ENCODE results near the gene ZPR1. TPM values are rescaled to one million over a fixed set of nuclear protein-coding genes. Genes with fewer than 3 reads are reported as not detected.
"Not testable (repeated sequence)": the region's sequence is repeated elsewhere in the genome, so short reads cannot be mapped to it uniquely, and the experiment has no call there.

ZPR1 gene
- total and polyA plus RNA-seq, 4 donors, result 23.3 to 50.0 (median 37.9) TPM

DNA sequence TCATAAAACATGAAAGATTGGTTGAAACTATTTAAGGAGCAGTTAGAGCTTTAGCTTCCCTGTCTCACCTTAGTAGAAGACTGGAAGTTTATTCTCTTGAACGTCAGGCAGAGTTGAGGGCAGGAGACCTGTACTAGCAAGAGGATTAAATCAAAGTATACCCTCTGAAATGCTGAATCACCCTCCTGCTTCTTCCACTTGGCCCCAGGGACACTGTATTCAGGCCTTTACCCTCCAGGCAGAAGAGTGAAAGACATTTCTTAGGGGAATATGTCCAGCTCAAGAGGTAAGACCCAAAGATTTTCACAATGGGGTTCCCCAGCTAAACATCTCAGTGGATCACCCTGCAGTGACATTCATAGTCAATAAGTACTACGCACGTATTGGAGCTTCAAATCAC, 23.4 kb upstream of the ZPR1 start:
- Histone ChIP-seq H3K27me3 (ENCODE audit: control insufficient read depth, insufficient read depth, low read length) (no peaks in the 10 kb centered on the region), H3K36me3 (ENCODE audit: control insufficient read depth, insufficient read depth, low read length) (no peaks in the 10 kb centered on the region), H3K9me3 (ENCODE audit: control insufficient read depth, insufficient read depth, low read length) (no peaks in the 10 kb centered on the region), H3K27ac (ENCODE audit: low read depth, low read length) (no peak overlapping the region), H3K4me1 (ENCODE audit: control insufficient read depth, insufficient read depth, low read length) (no peaks in the 10 kb centered on the region), H3K4me3 (ENCODE audit: low read depth, low read length) (no peak overlapping the region)
- no peak for DNase-seq (ENCODE audit: low read depth in 4 of 6, low spot score in 6 of 6)
- 92% methylated on average over 2 of the region's 3 CpGs for WGBS (ENCODE audit: insufficient coverage)

GRCh38 chr11:116808262-116809175, 20.7 kb upstream of the ZPR1 start:
- 81% methylated on average over 7 of the region's 14 CpGs for WGBS (ENCODE audit: insufficient coverage)
- H3K9me3 ChIP-seq (ENCODE audit: control insufficient read depth, insufficient read depth, low read length), result no peaks in the 10 kb centered on the region
- no peak for DNase-seq (ENCODE audit: low read depth in 4 of 6, low spot score in 6 of 6)
- H3K27ac ChIP-seq (ENCODE audit: low read depth, low read length), result no peak overlapping the region
- H3K27me3 ChIP-seq (ENCODE audit: control insufficient read depth, insufficient read depth, low read length), result no peaks in the 10 kb centered on the region
- no peak overlapping the region for H3K4me3 ChIP-seq (ENCODE audit: low read depth, low read length)
- no peaks in the 10 kb centered on the region for H3K36me3 ChIP-seq (ENCODE audit: control insufficient read depth, insufficient read depth, low read length)
- no peaks in the 10 kb centered on the region for H3K4me1 ChIP-seq (ENCODE audit: control insufficient read depth, insufficient read depth, low read length)

GRCh38 chr11:116807601-116808261, 19.9 kb upstream of the ZPR1 start:
- Histone ChIP-seq H3K27ac (ENCODE audit: low read depth, low read length) (no peak overlapping the region), H3K4me1 (ENCODE audit: control insufficient read depth, insufficient read depth, low read length) (no peaks in the 10 kb centered on the region), H3K9me3 (ENCODE audit: control insufficient read depth, insufficient read depth, low read length) (no peaks in the 10 kb centered on the region), H3K36me3 (ENCODE audit: control insufficient read depth, insufficient read depth, low read length) (no peaks in the 10 kb centered on the region), H3K4me3 (ENCODE audit: low read depth, low read length) (no peak overlapping the region), H3K27me3 (ENCODE audit: control insufficient read depth, insufficient read depth, low read length) (no peaks in the 10 kb centered on the region)
- WGBS (ENCODE audit: insufficient coverage), result 85% methylated on average over 4 of the region's 6 CpGs
- no peak for DNase-seq (ENCODE audit: low read depth in 4 of 6, low spot score in 6 of 6)

- Histone ChIP-seq H3K4me3 (ENCODE audit: low read depth, low read length) (no peak overlapping the region), H3K36me3 (ENCODE audit: control insufficient read depth, insufficient read depth, low read length) (no peaks in the 10 kb centered on the region)
- 29% methylated on average over 2 of the region's 3 CpGs for WGBS (ENCODE audit: insufficient coverage)
These were observed 16.2 kb upstream of the ZPR1 start for GRCh38 chr11:116804001-116804400.

GRCh38 chr11:116801662-116802061, 13.8 kb upstream of the ZPR1 start:
- not testable (repeated sequence) for H3K27ac ChIP-seq (ENCODE audit: low read depth, low read length); DNase-seq (ENCODE audit: low read depth in 4 of 6, low spot score in 6 of 6); H3K27me3 ChIP-seq (ENCODE audit: control insufficient read depth, insufficient read depth, low read length); H3K4me1 ChIP-seq (ENCODE audit: control insufficient read depth, insufficient read depth, low read length); H3K4me3 ChIP-seq (ENCODE audit: low read depth, low read length); H3K9me3 ChIP-seq (ENCODE audit: control insufficient read depth, insufficient read depth, low read length); H3K36me3 ChIP-seq (ENCODE audit: control insufficient read depth, insufficient read depth, low read length)

More at GRCh38 chr11:116804001-116804400, 16.2 kb upstream of the ZPR1 start:
- H3K27ac ChIP-seq (ENCODE audit: low read depth, low read length), result no peak overlapping the region
- no peaks in the 10 kb centered on the region for H3K27me3 ChIP-seq (ENCODE audit: control insufficient read depth, insufficient read depth, low read length)
- no peaks in the 10 kb centered on the region for H3K9me3 ChIP-seq (ENCODE audit: control insufficient read depth, insufficient read depth, low read length)
- no peaks in the 10 kb centered on the region for H3K4me1 ChIP-seq (ENCODE audit: control insufficient read depth, insufficient read depth, low read length)
- peak in 1 of 6 donors; percentile 52 for DNase-seq (ENCODE audit: low read depth in 4 of 6, low spot score in 6 of 6)

DNA sequence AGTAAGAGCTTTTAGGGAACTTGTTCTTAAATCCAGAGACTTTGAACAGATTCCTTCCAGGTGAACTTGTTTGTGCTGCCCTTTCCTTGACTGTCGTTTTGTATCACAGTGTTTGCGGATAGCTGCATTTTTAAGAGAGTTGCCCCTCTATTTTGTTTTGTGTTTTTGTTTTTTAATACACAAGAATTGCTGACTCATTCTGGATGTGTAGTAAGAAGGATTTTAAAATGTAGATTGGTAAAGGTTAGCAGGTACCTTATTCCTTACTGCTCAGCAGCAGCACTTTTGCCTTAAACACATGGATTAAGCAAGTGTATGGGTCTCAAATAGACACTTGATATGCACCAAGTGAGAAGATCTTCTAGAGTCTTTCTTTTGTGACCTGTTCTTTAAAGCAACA, 12.8 kb upstream of the ZPR1 start:
- no CpG with 5 or more reads among the region's 2 CpGs for WGBS (ENCODE audit: insufficient coverage)
- no peaks in the 10 kb centered on the region for H3K36me3 ChIP-seq (ENCODE audit: control insufficient read depth, insufficient read depth, low read length)

GRCh38 chr11:116798368-116798767, 10.5 kb upstream of the ZPR1 start:
- no peaks in the 10 kb centered on the region for H3K27me3 ChIP-seq (ENCODE audit: control insufficient read depth, insufficient read depth, low read length)
- WGBS (ENCODE audit: insufficient coverage), result 90% methylated on average over 5 of the region's 5 CpGs
- no peaks in the 10 kb centered on the region for H3K4me1 ChIP-seq (ENCODE audit: control insufficient read depth, insufficient read depth, low read length)
- no peaks in the 10 kb centered on the region for H3K9me3 ChIP-seq (ENCODE audit: control insufficient read depth, insufficient read depth, low read length)
- H3K4me3 ChIP-seq (ENCODE audit: low read depth, low read length), result no peak overlapping the region
- H3K27ac ChIP-seq (ENCODE audit: low read depth, low read length), result no peak overlapping the region
- DNase-seq (ENCODE audit: low read depth in 4 of 6, low spot score in 6 of 6), result no peak
- no peaks in the 10 kb centered on the region for H3K36me3 ChIP-seq (ENCODE audit: control insufficient read depth, insufficient read depth, low read length)

More for the DNA sequence above, 12.8 kb upstream of the ZPR1 start:
- Histone ChIP-seq H3K27ac (ENCODE audit: low read depth, low read length) (no peak overlapping the region), H3K27me3 (ENCODE audit: control insufficient read depth, insufficient read depth, low read length) (no peaks in the 10 kb centered on the region), H3K4me3 (ENCODE audit: low read depth, low read length) (no peak overlapping the region), H3K9me3 (ENCODE audit: control insufficient read depth, insufficient read depth, low read length) (no peaks in the 10 kb centered on the region), H3K4me1 (ENCODE audit: control insufficient read depth, insufficient read depth, low read length) (no peaks in the 10 kb centered on the region)
- DNase-seq (ENCODE audit: low read depth in 4 of 6, low spot score in 6 of 6), result no peak

GRCh38 chr11:116797816-116798215, 10.0 kb upstream of the ZPR1 start:
- no peak overlapping the region for H3K27ac ChIP-seq (ENCODE audit: low read depth, low read length)

DNA sequence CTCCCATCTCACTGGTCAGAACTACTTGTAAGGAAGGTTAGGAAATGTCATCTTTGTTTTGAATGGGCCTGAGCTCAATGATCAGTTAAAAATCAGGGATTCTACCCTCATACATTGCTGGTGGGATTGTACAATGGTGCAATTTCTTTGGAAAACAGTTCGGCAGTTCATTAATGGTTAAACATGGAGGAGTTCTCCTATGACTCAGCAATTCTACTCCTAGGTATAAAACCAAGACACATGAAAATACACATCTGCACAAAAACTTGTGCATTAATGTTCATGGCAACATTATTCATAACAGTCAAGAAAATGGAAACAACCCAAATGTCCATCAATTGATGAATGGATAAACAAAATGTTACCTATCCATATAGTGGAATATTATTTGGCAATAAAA, 8.7 kb upstream of the ZPR1 start:
- Histone ChIP-seq H3K36me3 (ENCODE audit: control insufficient read depth, insufficient read depth, low read length) (no peaks in the 10 kb centered on the region), H3K4me1 (ENCODE audit: control insufficient read depth, insufficient read depth, low read length) (peaks cover 4% of the 10 kb centered on the region), H3K9me3 (ENCODE audit: control insufficient read depth, insufficient read depth, low read length) (no peaks in the 10 kb centered on the region), H3K27ac (ENCODE audit: low read depth, low read length) (no peak overlapping the region), H3K27me3 (ENCODE audit: control insufficient read depth, insufficient read depth, low read length) (no peaks in the 10 kb centered on the region), H3K4me3 (ENCODE audit: low read depth, low read length) (no peak overlapping the region)
- no CpG with 5 or more reads among the region's 1 CpG for WGBS (ENCODE audit: insufficient coverage)
- DNase-seq (ENCODE audit: low read depth in 4 of 6, low spot score in 6 of 6), result no peak

More at GRCh38 chr11:116797816-116798215, 10.0 kb upstream of the ZPR1 start:
- 100% methylated on average over 1 of the region's 5 CpGs for WGBS (ENCODE audit: insufficient coverage)
- no peak for DNase-seq (ENCODE audit: low read depth in 4 of 6, low spot score in 6 of 6)
- no peaks in the 10 kb centered on the region for H3K9me3 ChIP-seq (ENCODE audit: control insufficient read depth, insufficient read depth, low read length)
- H3K4me3 ChIP-seq (ENCODE audit: low read depth, low read length), result no peak overlapping the region
- H3K4me1 ChIP-seq (ENCODE audit: control insufficient read depth, insufficient read depth, low read length), result no peaks in the 10 kb centered on the region
- no peaks in the 10 kb centered on the region for H3K27me3 ChIP-seq (ENCODE audit: control insufficient read depth, insufficient read depth, low read length)
- H3K36me3 ChIP-seq (ENCODE audit: control insufficient read depth, insufficient read depth, low read length), result no peaks in the 10 kb centered on the region

DNA sequence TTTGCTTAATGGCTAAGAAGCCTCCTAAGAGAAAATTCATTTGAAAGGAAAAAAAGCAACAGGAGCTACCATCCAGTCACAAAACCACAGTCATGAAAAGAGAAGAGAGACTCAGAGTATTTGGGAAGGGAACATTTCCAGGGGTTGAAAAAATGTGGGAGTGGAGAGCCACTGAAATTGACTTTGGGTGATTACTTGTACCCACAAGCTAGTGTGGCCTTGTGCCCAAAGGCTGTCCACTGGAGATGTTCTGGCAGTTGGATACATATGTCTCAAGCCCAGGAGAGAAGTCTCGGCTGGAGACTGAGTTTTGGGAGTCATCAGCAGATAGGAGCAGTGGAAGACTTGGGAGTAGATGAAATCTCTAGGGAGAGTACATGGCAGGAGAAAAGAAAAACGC, 7.0 kb upstream of the ZPR1 start:
- Histone ChIP-seq H3K4me1 (ENCODE audit: control insufficient read depth, insufficient read depth, low read length) (peaks cover 11% of the 10 kb centered on the region), H3K9me3 (ENCODE audit: control insufficient read depth, insufficient read depth, low read length) (no peaks in the 10 kb centered on the region), H3K36me3 (ENCODE audit: control insufficient read depth, insufficient read depth, low read length) (no peaks in the 10 kb centered on the region), H3K4me3 (ENCODE audit: low read depth, low read length) (no peak overlapping the region), H3K27ac (ENCODE audit: low read depth, low read length) (no peak overlapping the region), H3K27me3 (ENCODE audit: control insufficient read depth, insufficient read depth, low read length) (no peaks in the 10 kb centered on the region)
- 71% methylated on average over 2 of the region's 2 CpGs for WGBS (ENCODE audit: insufficient coverage)
- DNase-seq (ENCODE audit: low read depth in 4 of 6, low spot score in 6 of 6), result no peak

All from spinal cord (tissue), 10 donors.